ENCODE measurements around the gene RABEP2.
"Not testable (repeated sequence)": the region's sequence is repeated elsewhere in the genome, so short reads cannot be mapped to it uniquely, and the experiment has no call there.

The RABEP2 gene

DNA sequence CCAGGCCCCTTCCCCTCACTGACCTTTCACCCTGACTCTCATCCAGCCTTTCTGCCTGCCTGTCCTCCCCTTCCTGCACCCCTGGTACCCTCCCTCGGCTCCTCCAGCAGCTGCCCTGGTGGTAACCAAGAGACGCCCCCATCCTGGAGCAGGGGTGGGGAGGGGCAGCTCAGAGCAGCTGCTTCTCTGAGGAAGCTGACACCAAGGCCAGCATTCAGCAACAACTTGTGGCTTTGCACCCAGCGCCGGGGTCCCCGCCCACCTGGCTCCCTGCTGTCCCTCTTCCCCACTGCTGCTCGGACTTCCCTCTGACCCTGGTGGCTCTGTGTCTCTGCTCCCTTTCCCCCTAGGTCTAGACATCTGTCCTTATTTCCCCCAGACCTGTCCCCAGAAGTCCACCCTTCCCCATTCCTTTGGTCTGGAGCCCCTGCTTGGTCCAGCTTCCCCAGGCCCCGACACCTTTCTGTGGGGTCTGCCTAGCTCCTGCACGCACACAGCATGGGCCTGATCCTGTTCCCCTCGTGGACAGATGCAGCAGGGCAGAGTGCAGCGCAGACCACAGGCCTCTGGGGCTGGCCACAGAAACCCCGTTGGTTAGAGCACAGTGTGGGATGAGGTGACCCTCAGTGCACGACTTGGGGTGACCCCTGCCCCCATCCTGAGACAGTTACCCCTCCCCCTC, 47.9 kb downstream of the RABEP2 start:
- DNase-seq = no peak

DNA sequence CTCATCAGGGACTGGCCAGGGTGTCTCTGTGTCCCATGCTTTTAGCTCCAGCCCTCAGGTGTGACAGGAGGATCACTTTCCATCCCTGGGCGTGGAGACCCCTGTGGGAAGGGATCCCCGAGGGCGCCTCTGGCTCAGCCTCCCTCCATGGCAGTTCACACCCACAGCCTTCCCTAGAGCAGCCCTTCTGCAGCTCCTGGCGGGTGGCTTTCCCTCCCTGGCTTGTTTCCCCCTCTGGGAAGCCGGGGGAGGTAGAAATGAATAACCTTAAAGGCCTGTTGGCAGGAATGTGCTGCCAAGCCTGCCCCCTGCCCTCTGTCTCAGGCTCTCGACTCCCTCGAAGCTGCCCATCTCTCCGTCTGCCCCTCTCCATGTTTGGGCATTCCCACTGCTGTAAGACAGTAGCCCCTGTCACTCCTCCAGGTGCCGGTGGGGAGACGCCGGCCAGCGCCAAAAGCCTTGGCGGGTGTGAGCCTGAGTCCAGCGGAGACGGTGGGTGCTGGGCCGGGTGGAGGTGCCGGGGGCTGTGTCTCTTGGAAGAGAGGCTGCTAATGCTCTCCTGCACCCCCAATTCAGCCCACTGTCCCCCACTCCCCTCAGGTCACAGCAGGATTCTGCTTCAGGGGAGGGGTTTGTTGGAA, 48.9 kb downstream of the RABEP2 start:
- DNase-seq = no peak

DNA sequence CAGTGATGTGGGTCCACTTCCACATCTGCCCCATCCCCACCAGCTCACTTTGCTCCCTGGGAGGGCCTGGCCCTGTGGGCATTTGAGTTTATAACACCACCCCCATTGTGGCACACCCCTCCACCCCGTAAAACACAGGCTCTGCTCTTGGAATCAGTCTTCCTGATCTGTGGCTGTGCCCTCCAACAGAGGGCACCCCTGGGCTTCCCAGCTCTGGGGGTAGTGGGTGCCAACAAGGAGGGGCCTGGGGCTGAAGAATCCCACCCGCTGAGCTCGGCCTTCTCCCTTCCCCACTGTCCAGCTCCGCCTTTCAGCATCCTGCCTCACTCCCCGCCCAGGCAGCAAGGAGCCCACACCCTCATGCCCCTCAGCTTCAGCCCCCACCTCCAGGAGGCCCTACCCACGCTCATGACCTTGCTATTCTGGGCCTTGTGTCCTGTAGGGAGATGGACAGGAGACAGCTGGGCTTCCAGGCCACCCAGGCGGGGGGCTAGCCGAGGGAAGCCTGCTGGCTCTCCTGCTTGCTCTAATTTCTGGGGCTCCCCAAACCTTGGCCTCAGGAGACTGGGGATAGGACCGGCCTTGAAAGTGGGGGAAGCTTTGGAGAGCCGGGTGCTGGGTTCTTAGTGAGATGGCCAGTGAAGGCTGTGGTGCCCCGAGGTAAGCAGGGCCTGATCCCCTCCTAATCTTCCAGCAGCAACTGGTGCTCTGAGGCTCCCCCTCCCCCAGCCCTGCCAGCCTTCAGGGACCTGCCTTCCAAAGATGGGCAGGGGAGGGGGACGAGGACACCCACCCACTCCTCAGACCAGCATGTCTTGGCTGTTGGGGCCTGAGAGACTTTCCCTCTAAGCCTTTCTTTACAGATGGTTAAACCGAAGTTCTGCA, 49.7 kb downstream of the RABEP2 start:
- no peak for DNase-seq

DNA sequence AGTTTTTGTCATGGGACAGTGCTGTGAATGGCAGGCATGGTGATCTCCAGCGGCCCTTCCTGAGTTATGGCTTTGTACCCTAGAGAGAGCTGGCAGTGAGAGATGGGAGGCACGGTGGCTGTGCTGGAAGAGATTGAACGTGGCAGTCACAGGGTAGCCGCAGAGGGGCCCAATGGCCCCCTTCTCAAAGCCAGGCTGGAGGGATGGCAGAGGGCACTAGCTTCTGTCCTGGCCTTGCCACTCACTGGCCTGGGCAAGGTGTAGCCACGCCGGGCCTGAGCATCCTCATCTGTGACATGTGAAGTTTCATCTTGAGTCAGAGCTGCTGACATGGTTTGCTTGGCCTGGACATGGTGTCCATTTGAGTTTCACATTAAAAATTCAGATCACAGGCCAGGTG, 50.6 kb downstream of the RABEP2 start:
- no peak for DNase-seq

DNA sequence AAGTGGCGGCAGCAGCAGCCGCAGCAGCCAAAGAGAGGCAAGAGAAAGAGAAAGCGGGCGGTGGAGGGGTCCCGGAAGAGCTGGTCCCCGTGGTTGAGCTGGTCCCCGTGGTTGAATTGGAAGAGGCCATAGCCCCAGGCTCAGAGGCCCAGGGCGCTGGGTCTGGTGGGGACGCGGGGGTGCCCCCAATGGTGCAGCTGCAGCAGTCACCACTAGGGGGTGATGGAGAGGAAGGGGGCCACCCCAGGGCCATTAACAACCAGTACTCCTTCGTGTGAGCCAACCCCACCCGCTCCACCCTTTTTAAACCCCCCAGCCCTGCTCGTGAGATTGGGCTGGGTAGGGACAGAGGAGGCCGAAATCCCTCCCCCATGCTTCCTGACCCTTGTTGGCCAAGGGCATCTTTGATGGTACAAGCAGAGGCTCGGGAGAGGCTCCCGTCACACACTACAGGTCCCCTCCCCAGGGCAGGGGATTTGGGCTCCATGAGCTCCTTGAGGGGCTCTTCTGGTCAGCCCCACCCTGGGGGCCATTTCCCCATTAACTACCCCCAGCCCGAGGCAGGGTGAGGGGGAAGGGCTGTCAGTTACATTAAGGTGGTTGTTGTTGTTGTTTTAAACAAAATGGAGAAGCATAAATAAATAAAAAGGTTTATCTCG, 51.4 kb downstream of the RABEP2 start:
- peak; percentile 34 for DNase-seq

DNA sequence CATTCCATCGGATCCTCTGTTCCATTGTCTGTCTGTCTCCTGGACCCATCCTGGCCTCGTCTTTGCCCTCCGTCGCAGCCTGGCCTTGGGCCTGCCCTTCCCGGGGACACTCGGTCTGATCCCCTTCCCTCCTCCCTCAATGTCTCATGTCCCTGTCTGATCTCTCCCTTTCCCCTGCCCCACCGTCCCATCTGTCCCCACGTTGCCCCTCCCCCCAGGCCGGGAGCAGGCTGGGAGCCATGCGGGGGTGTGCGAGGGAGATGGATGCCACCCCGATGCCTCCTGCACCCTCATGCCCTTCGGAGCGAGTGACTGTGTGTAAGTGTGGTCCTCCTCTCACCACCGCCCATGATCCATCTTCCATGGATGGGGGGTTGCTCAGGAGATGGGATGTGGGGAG, 52.1 kb downstream of the RABEP2 start:
- no peak for DNase-seq

DNA sequence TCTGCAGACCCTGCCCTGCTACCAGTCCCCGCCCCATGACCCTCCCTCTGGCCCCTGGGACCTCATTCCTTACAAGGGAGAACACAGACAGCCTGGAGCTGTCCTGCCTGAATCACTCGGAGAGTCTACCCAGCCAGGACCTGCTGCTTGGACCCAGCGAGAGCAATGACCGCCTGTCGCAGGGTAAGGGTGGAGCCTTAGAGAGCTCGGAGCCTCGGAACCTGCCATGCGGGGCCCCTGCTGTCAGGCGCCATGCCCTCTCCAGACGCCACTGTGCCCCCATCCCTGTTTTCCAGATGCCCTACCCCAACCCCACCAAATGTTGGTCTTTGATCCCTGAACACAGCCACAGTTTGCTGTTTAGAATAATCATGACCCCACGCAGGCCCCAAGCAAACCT, 55.8 kb downstream of the RABEP2 start:
- no peak for DNase-seq

DNA sequence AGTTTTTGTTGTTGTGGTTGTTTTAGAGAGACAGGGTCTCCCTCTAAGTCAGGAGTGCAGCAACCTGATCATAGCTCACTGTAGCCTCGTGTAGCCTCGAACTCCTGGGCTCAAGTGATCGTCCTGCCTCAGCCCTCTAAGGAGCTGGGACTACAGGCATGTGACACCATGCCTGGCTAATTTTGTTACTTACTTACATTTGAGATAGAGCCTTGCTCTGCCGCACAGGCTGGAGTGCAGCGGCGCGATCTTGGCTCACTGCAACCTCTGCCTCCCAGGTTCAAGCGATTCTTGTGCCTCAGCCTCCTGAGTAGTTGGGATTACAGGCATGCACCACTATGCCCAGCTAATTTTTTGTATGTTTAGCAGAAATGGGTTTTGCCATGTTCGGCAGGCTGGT, 57.4 kb downstream of the RABEP2 start:
- not testable (repeated sequence) for DNase-seq

DNA sequence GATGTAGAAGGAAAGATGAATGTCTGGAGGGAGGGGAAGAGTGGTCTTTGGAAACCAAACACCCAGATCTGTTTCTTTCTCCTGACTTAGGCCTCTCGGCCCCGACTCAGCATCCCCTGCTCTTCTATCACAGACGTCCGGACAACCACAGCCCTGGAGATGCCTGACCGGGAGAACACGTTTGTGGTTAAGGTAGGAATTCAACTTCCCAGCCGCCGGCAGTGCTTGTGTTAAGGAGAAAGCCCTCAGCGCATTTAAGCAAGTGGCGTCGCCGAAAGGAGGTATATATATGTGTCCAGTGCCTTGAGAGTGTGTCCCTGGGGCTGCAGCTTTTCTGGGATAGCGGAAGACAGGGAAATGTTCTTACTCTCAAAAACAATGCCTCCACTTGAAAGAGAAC, 57.8 kb downstream of the RABEP2 start:
- DNase-seq = no peak

DNA sequence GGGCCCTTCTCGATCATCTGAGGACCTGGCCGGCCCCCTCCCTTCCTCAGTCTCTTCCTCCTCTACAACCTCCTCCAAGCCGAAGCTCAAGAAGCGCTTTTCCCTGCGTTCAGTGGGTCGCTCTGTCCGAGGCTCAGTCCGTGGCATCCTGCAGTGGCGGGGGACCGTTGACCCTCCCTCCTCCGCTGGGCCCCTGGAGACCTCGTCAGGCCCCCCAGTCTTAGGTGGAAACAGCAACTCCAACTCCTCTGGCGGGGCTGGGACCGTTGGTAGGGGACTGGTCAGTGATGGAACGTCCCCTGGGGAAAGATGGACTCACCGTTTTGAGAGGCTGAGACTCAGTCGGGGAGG, 58.6 kb downstream of the RABEP2 start:
- DNase-seq = no peak

DNA sequence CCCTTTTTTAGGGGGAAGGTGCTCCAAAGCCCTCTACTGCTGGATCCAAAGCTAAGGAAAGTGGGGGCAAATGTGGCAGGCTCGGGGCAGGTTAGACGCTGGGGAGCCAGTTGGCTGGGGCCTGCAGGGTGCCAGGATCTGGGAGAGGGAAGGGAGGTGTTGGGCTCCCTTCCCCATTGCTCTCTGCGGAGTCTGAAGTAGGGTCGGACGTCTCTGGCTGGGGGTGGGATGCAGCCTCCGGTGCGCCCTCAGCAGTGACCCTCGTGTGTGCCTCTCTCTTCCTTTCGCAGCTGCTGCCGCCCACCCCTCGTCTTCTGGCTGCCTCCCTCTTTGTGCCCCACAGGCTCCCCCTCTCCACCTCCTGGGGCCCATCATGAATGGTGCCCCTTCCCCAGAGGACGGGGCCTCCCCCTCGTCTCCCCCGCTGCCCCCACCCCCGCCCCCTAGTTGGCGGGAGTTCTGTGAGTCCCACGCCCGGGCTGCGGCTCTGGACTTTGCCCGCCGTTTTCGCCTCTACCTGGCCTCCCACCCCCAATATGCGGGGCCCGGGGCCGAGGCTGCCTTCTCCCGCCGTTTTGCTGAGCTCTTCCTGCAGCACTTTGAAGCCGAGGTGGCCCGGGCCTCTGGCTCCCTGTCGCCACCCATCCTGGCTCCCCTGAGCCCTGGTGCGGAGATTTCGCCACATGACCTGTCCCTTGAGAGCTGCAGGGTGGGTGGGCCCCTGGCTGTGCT, 59.1 kb downstream of the RABEP2 start:
- DNase-seq = no peak

DNA sequence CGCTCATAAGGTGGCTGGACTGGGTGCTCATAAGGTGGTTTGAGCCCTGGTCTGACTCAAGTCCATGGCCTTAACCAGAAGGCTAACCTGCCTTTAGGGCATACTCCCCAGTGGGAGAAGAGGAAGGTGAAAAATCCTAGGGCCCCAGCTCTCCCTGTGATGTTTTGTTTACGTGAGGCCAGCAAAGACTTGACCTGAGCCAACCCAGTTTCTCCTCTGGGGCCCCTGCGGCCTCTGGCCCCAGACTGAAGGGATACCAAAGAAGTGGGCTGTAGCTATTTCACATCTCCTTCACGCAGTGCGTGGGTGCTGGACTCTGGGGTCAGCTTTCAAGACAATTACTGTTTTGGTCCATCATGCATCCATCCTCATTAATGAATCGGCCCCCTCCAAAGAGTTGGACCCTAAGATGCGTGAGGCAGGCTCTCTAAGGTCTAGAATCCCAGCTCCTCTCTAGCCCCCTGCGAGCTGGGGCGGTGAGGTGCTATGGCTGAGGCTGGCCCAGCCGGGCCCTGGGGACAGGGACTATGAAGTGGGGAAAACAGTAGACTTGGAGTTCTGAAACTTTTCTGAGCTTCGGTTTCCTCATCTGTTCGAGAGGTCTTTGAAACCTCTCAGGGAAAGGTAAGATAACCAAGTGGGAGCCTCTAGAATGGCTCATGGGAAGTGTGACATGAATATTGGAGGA, 59.9 kb downstream of the RABEP2 start:
- no peak for DNase-seq

DNA sequence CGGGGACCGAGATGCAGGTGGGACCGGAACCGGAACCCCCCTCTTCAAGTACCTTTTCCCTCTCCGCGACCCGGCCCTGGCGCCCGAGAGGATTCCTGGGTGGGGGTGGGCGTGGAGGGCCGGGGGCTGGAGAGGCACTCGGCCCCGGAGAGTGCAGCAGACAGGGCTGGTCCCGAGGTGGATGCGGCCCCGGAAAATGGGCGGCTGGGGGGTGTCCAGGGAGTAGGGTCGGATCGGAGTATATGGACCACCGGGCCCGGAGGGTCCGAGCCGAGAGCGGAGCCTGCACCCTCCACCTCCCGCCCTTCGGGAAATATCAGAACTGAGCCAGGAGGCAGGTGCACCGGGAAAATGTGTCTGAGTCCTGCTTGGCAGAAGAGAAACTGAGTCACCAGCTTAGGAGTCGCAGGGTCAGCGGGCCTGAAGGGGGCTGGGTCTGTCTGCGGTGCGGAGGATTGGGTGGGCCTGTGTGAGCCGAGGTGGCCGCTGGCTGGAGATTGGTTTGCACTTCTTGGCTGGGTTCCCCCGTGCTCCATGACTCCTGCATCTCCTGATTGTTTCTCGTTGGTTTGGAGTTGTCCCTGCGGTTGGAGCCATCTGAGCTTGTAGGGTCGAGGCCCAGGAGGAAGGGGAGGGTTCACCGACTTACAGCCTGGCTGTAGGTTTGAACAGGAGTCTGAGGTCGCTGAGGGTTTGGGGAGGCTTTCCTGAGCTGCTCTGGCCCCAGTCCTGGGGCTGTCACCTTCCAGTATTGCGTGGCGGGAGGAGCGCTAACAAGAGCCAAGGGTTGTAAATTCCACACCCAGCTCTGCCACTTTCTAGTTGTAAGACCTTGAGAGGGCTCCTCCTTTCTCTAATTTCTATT, 60.9 kb downstream of the RABEP2 start:
- no peak for DNase-seq

DNA sequence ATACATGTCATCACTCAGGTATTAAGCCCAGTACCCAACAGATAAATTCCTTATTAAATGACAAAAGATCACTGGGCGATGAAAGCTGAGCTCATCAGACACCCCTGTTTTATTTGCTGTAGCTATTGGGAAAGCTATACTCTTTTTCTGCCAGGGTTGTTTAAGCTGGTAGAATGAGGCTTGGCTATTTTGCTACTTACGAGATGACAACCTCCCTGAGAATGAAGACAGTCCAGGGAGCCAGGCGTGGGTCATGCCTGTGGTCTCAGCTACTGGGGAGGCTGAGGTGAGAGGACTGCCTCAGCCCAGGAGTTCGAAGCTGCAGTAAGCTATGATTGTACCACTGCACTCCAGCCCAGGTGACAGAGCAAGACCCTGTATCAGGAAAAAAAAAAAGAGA, 65.7 kb downstream of the RABEP2 start:
- DNase-seq = no peak

DNA sequence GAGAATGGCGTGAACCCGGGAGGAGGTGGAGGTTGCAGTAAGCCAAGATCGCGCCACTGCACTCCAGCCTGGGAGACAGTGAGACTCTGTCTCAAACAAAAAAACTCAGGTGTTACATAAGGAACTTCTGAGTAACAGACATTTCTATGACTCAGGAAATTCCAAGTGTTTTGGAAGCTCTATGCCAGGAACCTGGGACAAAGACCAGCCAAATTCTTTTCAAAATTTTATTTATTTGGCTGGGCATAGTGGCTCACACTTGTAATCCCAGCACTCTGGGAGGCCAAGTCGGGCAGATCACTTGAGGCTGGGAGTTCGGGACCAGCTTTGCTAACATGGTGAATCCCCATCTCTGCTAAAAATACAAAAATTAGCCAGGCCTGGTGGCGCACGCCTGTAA, 66.6 kb downstream of the RABEP2 start:
- no peak for DNase-seq

Data from stimulated activated naive CD4-positive, alpha-beta T cell treated with Interleukin-2 at 50 U/mL for 16 hours (primary cell).